K562 (cell line): Measurements from ENCODE around the gene IMP4. TPM values are rescaled to one million over a fixed set of nuclear protein-coding genes. Genes with fewer than 3 reads are reported as not detected.

Experiments used
- ARID3A ChIP-seq: IDR thresholded peaks from 2 replicates; pipeline ENCODE4 v1.6.1; 2012; ENCODE audit warnings: low read depth, low read length, improper control_type of control experiment, borderline replicate concordance
- CBX8 ChIP-seq: fragments of 200-600 bp; sonication (generic); IDR thresholded peaks from 2 replicates; pipeline ENCODE4 v1.6.1; 2012; ENCODE audit warnings: borderline replicate concordance, mixed run types, low read depth, mild to moderate bottlenecking, moderate library complexity, mixed read lengths, low read length, control low read depth, inconsistent platforms; ENCODE audit not compliant: poor library complexity, severe bottlenecking; ENCODE audit errors: extremely low read depth
- ILF3 ChIP-seq: fragments of 450-650 bp; IDR thresholded peaks from 2 replicates; pipeline ENCODE4 v1.6.1; 2018; ENCODE audit warnings: antibody characterized with exemption, mild to moderate bottlenecking, moderate library complexity, borderline replicate concordance
- MYC ChIP-seq, 2 experiments: fragments of 250-450 bp in 1 of 2; sonication (Bioruptor Pico) in 1 of 2; IDR thresholded peaks; 2 replicates each; pipeline versions ENCODE4 v1.5.1 to v1.6.1; 2012 to 2021; ENCODE audit warnings: low read depth in 2 of 2, borderline replicate concordance in 1 of 2, improper control_type of control experiment in 1 of 2, low read length in 1 of 2, mild to moderate bottlenecking in 1 of 2, moderate library complexity in 1 of 2
- PRDM10 ChIP-seq: fragments of 450-650 bp; IDR thresholded peaks from 2 replicates; pipeline ENCODE4 v1.6.1; 2018; ENCODE audit not compliant: partially characterized antibody
- ZBTB9 ChIP-seq: fragments of 450-650 bp; formaldehyde crosslinking; IDR thresholded peaks from 2 replicates; pipeline ENCODE4 v1.4.0; 2020; ENCODE audit warnings: mild to moderate bottlenecking, moderate library complexity
- ZNF311 ChIP-seq: fragments of 250-450 bp; sonication (Bioruptor Pico); IDR thresholded peaks from 2 replicates; pipeline ENCODE4 v1.4.0; 2020; ENCODE audit warnings: mild to moderate bottlenecking, moderate library complexity
- polyA plus RNA-seq, 8 experiments: library from polyadenylated mRNA; depleted of rRNA in 4 of 8; stranded (reverse) in 5 of 8; unstranded in 3 of 8; fragments of >200 nt; fragmentation: Nextera tagmentation in 2 of 8; fragmentation: Illumina TruSeq in 1 of 8; extraction: Ambion mirVana in 2 of 8; extraction: Trizol in 1 of 8; gene quantifications; 2 replicates each; pipeline versions ENCODE4 v1.2.1 to v1.2.3, GENCODE V29; 2011 to 2014; ENCODE audit warnings: inconsistent platforms in 1 of 8, missing spikeins in 1 of 8
- total RNA-seq, 7 experiments: library from RNA; depleted of rRNA in 6 of 7; stranded (reverse); fragments of >200 nt in 6 of 7; fragmentation: Illumina TruSeq in 2 of 7; extraction: Trizol in 2 of 7; gene quantifications; 2 replicates each; pipeline versions ENCODE4 v1.2.1 to v1.2.3, GENCODE V29; 2011 to 2021; ENCODE audit warnings: low replicate concordance in 1 of 7

Gene IMP4
- total and polyA plus RNA-seq, 9 of the 15 experiments (the other 6 are each of a cell fraction or from before 2014, with no cell fraction given) = 35.4 to 209 (median 100.0) TPM

GRCh38 chr2:130380096-130380934 lies 37.6 kb downstream of the IMP4 start (continued):
- TF ChIP-seq ARID3A (peak; percentile 53; the same call in 1 of the 2 replicates), PRDM10 (no peak), ZBTB9 (CRISPR knock-in tag) (peak; percentile 64), CBX8 (no peak), MYC (IDR thresholded peaks at IDR 0.05; ENCODE audit: low read depth, low read length) (no peak), MYC (CRISPR knock-in tag; IDR thresholded peaks at IDR 0.05; ENCODE audit: borderline replicate concordance, low read depth) (no peak), ILF3 (no peak), ZNF311 (peak; percentile 77; the same call in 1 of the 2 replicates)
